Hepatocyte (in vitro differentiated cells): ENCODE data around the gene PIK3C2G.

Experiments used
- EZH2 ChIP-seq: fragments of 200-600 bp; sonication (generic); IDR thresholded peaks from 2 replicates; pipeline ENCODE4 v1.6.1; 2016; ENCODE audit warnings: antibody characterized with exemption, mild to moderate bottlenecking, borderline replicate concordance
- EZH2phosphoT487 ChIP-seq: fragments of 200-600 bp; sonication (generic); IDR thresholded peaks from one replicate; pipeline ENCODE4 v1.6.1; 2018; ENCODE audit warnings: antibody characterized with exemption, mild to moderate bottlenecking, low read depth, moderate library complexity; ENCODE audit not compliant: unreplicated experiment, severe bottlenecking
- TF ChIP-seq, protein P1 (sequence below): fragments of 200-600 bp; sonication (generic); IDR thresholded peaks from 2 replicates; pipeline ENCODE4 v1.5.1; 2016; ENCODE audit warnings: antibody characterized with exemption, mild to moderate bottlenecking; ENCODE audit not compliant: poor library complexity

DNA sequence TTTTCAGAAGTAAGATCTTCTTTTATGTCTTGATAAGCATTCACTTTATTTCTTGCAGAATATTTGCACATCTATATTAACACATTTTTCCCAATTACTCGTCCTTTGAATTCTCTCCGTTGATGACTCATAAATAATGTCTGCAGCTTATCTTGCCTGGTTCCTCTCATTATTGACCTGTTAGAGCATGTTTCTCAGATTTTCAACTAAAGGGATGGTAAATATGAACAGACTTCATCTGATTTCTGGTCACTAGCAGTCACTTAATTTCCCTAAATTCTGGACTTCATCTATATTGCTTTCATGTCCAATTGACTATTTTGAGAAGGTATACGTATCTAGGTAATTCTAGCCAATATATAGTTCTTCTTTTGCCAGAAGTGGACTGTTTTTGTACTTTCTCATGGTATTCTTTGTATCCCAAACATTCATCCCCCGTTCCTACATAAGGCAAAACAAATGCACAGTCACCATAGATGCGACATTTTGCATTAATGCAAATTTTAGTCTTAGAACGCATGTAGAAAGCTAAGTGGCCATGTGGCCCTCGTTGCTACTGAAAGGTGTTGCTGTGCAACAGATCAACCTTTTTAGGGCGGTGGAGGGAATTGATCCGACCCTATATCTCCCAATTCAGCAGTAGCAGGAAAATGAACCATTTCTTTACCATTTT, 6.2 kb downstream of the PIK3C2G start:
- TF ChIP-seq, protein P1, sequence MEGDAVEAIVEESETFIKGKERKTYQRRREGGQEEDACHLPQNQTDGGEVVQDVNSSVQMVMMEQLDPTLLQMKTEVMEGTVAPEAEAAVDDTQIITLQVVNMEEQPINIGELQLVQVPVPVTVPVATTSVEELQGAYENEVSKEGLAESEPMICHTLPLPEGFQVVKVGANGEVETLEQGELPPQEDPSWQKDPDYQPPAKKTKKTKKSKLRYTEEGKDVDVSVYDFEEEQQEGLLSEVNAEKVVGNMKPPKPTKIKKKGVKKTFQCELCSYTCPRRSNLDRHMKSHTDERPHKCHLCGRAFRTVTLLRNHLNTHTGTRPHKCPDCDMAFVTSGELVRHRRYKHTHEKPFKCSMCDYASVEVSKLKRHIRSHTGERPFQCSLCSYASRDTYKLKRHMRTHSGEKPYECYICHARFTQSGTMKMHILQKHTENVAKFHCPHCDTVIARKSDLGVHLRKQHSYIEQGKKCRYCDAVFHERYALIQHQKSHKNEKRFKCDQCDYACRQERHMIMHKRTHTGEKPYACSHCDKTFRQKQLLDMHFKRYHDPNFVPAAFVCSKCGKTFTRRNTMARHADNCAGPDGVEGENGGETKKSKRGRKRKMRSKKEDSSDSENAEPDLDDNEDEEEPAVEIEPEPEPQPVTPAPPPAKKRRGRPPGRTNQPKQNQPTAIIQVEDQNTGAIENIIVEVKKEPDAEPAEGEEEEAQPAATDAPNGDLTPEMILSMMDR = no peak
- TF ChIP-seq EZH2 = no peak
- no peak for TF ChIP-seq EZH2phosphoT487
